ENCODE results near the gene ZBTB5. TPM values are rescaled to one million over a fixed set of nuclear protein-coding genes. Genes with fewer than 3 reads are reported as not detected.

ZBTB5 gene
- total and polyA plus RNA-seq, 9 of the 15 experiments (the other 6 are each of a cell fraction or from before 2014, with no cell fraction given): 2.3 to 43.2 (median 15.5) TPM

GRCh38 chr9:37422289-37423104 lies 42.8 kb downstream of the ZBTB5 start, which contains the start of gene GRHPR:
TSS of gene GRHPR (plus strand) at chr9:37422696. CDS start at chr9:37422751, 55 bp downstream.
- peak within 1 kb of the TSS; percentile 88 to 97 for H3K9ac ChIP-seq (ENCODE audit: insufficient read depth in 1 of 2, low read depth in 2 of 2, low read length in 2 of 2)
- in situ Hi-C loops (cut with MboI) (no loop called here), intact Hi-C loops (cut with micrococcal nuclease) (no loop called here)
- peaks cover 15 to 33% of the 10 kb centered on the region in 2 experiments for H3K4me1 ChIP-seq (replicated peaks in 1 of 2; ENCODE audit: control insufficient read depth in 2 of 2, insufficient read depth in 2 of 2, low read length in 2 of 2)
- no peaks in the 10 kb centered on the region for H3K27me3 ChIP-seq (ENCODE audit: control insufficient read depth in 2 of 2, insufficient read depth in 2 of 2, low read length in 2 of 2)
- peak; percentile 84 for FAIRE-seq
- H4K20me1 ChIP-seq (replicated peaks; ENCODE audit: control insufficient read depth, insufficient read depth, low read length): no peaks in the 10 kb centered on the region
- H2AFZ ChIP-seq (ENCODE audit: low read depth, low read length): peak within 1 kb of the TSS; percentile 97
- H3K36me3 ChIP-seq (ENCODE audit: control insufficient read depth, insufficient read depth, low read length): peaks cover 40% of the 10 kb centered on the region
- DNase-seq (ENCODE audit: extremely low read depth in 1 of 4, low spot score in 3 of 4): peak; percentile 97
- H3K9me1 ChIP-seq (ENCODE audit: control insufficient read depth, insufficient read depth, low read length): no peaks in the 10 kb centered on the region
- H3K79me2 ChIP-seq (ENCODE audit: control insufficient read depth, insufficient read depth, low read length): peaks cover 39% of the 10 kb centered on the region
- TSS peak; percentile 66 for BruUV-seq (replicated peaks)
- no peaks in the 10 kb centered on the region for H3K9me3 ChIP-seq (replicated peaks; ENCODE audit: control insufficient read depth, insufficient read depth, low read depth, low read length)
- H3K4me3 ChIP-seq: peak within 1 kb of the TSS; percentile 90
- peak; percentile 99 for ATAC-seq
- under 1% methylated on average over 56 of the region's 56 CpGs for WGBS (ENCODE audit: insufficient coverage, low coverage, missing lambda C conversion rate)
- ChIA-PET CTCF (ENCODE audit: low intra/inter-chr PET ratio) (interaction anchor here (0.6 kb wide), 1 partner anchor 300 kb away, joined by 4 read pairs; no protein-coding TSS in a partner anchor), POLR2A (interaction anchor here (0.5 to 1.5 kb wide), 9 partner anchors 9 to 310 kb away, joined by 3 to 6 read pairs (median 3); no protein-coding TSS in a partner anchor)
- H3K27ac ChIP-seq (ENCODE audit: extremely low read depth, low read depth, low read length): peak within 1 kb of the TSS; percentile 94
- peak within 1 kb of the TSS; percentile 91 for H3K4me2 ChIP-seq (ENCODE audit: insufficient read depth, low read length)
- TF ChIP-seq EP400 (IDR thresholded peaks at IDR 0.05) (peak; percentile 93), NFE2 (IDR thresholded peaks at IDR 0.05; ENCODE audit: low read depth) (peak; percentile 83), XRCC4 (IDR thresholded peaks at IDR 0.05; ENCODE audit: extremely low read depth, insufficient read depth, insufficient read length) (no peak), FOXP1 (CRISPR knock-in tag; IDR thresholded peaks at IDR 0.05) (peak; percentile 67; the same call in 1 of the 2 replicates), NBN (IDR thresholded peaks at IDR 0.05; ENCODE audit: low read depth) (peak; percentile 59; the same call in 1 of the 2 replicates), HDAC1 (IDR thresholded peaks at IDR 0.05) (peak in 1 of 2 experiments; percentile 94; a peak in 2 of 4 replicates), POLR2B (IDR thresholded peaks at IDR 0.05; ENCODE audit: low read depth, partially characterized antibody) (peak; percentile 89), ZNF324 (CRISPR knock-in tag; IDR thresholded peaks at IDR 0.05) (0 out of 2 replicates have a peak, but pooled peaks have one; percentile 6), ZBED1 (IDR thresholded peaks at IDR 0.05) (no peak; the same call in 1 of the 2 replicates), NRF1 (conservative IDR thresholded peaks at IDR 0.05 in 1 of 2, IDR thresholded peaks at IDR 0.05 in 1 of 2) (peak; percentile 96 to 97), KAT7 (CRISPR knock-in tag; IDR thresholded peaks at IDR 0.05; ENCODE audit: borderline replicate concordance) (peak; percentile 89), ELF2 (CRISPR knock-in tag; IDR thresholded peaks at IDR 0.05) (no peak), ZNF224 (CRISPR knock-in tag; IDR thresholded peaks at IDR 0.05) (0 out of 2 replicates have a peak, but pooled peaks have one; percentile 22), THAP7 (CRISPR knock-in tag; IDR thresholded peaks at IDR 0.05) (no peak), E2F1 (CRISPR knock-in tag; IDR thresholded peaks at IDR 0.05) (peak; percentile 94), UBTF (IDR thresholded peaks at IDR 0.05; ENCODE audit: borderline replicate concordance in 1 of 2, low read depth in 2 of 2, low read length in 2 of 2) (peak in 1 of 2 experiments; percentile 74; a peak in 2 of 4 replicates), TCF7L2 (IDR thresholded peaks at IDR 0.05; ENCODE audit: low read depth, low read length) (0 out of 2 replicates have a peak, but pooled peaks have one; percentile 30)

Data from K562 (cell line).